ENCODE data around the gene IMPG2. TPM values are rescaled to one million over a fixed set of nuclear protein-coding genes. Genes with fewer than 3 reads are reported as not detected.

IMPG2 gene
- under 0.01 and 0.56 TPM in 2 replicates for total RNA-seq

DNA sequence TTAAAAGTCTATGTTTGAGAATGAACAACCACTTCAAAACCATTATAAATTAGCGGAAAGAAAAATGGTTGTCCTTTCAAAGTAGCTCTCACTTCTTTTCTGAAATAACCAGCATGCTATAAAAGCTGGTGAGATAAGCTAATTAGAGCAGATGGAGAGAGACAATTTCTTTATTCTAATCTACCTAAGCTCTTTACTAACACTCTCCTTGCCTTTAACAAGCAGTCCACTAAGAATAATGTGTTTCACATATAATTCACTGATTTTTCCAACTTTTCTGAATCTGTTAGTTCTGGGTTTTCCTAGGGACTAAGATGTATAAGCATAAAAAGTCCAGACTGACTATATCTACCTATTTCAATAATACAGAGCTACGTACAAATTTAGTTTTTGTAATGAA is at the start of gene IMPG2:
IMPG2 (minus strand) TSS at position 101 of the 400 bp plus-strand sequence. CDS start 203 bp downstream, outside the sequence.

Other genes with a start within 250 kb of the IMPG2 start
- 8.1 and 8.7 TPM in 2 replicates for gene SENP7, start 192.6 kb upstream of the IMPG2 start, total RNA-seq
- gene TRMT10C, start 241.3 kb upstream of the IMPG2 start, total RNA-seq: 26.2 and 32.2 TPM in 2 replicates